ENCODE measurements around the gene GPRC6A. TPM values are rescaled to one million over a fixed set of nuclear protein-coding genes. Genes with fewer than 3 reads are reported as not detected.

Gene GPRC6A
- polyA plus RNA-seq, 3 donors, result not detected

DNA sequence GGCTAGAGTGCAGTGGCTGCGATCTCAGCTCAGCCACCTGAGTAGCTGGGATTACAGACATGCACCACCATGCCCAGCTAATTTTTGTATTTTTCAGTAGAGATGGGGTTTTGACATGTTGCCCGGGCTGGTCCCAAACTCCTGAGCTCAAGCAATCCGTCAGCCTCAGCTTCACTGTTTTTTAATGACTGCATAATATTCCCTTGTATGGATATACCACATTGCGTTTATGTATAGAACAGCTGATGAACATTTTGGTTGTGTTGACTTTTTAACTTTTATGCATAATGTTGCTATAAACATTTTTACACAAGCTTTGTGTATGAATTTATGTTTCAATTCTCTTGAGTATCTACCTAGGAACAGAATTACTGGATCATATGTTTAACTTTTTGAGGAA, 43.9 kb upstream of the GPRC6A start:
- Mint-ChIP-seq H3K36me3 (peaks cover 3 to 4% of the 10 kb centered on the region in 2 donors), H3K27ac (no peak overlapping the region), H3K9me3 (peaks cover 3 to 18% (median 9%) of the 10 kb centered on the region in 7 donors), H3K4me1 (peaks cover 2% of the 10 kb centered on the region), H3K27me3 (ENCODE audit: low read depth in 3 of 3) (peaks cover 27 to 32% (median 27%) of the 10 kb centered on the region in 3 donors), H3K4me3 (no peak overlapping the region)
- H3K27me3 ChIP-seq (ENCODE audit: control insufficient read depth in 2 of 2, insufficient read depth in 2 of 2, low read length in 2 of 2), result peaks cover 28 to 36% of the 10 kb centered on the region in 2 donors
- no peak overlapping the region for H3K4me2 ChIP-seq (replicated peaks; ENCODE audit: extremely low read depth, low read length, poor library complexity, severe bottlenecking)
- H3K79me2 ChIP-seq (ENCODE audit: insufficient read depth, low read length), result no peaks in the 10 kb centered on the region
- TF ChIP-seq, protein P1, sequence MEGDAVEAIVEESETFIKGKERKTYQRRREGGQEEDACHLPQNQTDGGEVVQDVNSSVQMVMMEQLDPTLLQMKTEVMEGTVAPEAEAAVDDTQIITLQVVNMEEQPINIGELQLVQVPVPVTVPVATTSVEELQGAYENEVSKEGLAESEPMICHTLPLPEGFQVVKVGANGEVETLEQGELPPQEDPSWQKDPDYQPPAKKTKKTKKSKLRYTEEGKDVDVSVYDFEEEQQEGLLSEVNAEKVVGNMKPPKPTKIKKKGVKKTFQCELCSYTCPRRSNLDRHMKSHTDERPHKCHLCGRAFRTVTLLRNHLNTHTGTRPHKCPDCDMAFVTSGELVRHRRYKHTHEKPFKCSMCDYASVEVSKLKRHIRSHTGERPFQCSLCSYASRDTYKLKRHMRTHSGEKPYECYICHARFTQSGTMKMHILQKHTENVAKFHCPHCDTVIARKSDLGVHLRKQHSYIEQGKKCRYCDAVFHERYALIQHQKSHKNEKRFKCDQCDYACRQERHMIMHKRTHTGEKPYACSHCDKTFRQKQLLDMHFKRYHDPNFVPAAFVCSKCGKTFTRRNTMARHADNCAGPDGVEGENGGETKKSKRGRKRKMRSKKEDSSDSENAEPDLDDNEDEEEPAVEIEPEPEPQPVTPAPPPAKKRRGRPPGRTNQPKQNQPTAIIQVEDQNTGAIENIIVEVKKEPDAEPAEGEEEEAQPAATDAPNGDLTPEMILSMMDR (IDR thresholded peaks at IDR 0.05), result no peak
- no peak for DNase-seq
- WGBS (ENCODE audit: insufficient coverage), result 100% methylated on average over 1 of the region's 4 CpGs
- no peaks in the 10 kb centered on the region for H3K4me1 ChIP-seq (ENCODE audit: control insufficient read depth in 1 of 2, insufficient read depth in 2 of 2, low read length in 2 of 2)
- H3K36me3 ChIP-seq (replicated peaks in 1 of 2; ENCODE audit: control insufficient read depth in 1 of 2, insufficient read depth in 2 of 2, low read length in 2 of 2), result no peaks in the 10 kb centered on the region
- no peak overlapping the region for H3K9ac ChIP-seq (ENCODE audit: insufficient read depth, low read length, poor library complexity, severe bottlenecking)
- no peak overlapping the region for H3K4me3 ChIP-seq (replicated peaks in 1 of 3; ENCODE audit: low read depth in 2 of 3, low read length in 3 of 3)
- H3K27ac ChIP-seq (ENCODE audit: low read depth in 1 of 2, low read length in 2 of 2), result no peak overlapping the region
- no peak overlapping the region for H2AFZ ChIP-seq (ENCODE audit: insufficient read depth, low read depth, low read length, poor library complexity, severe bottlenecking)
- H3K9me3 ChIP-seq (replicated peaks in 1 of 2; ENCODE audit: control insufficient read depth in 1 of 2, insufficient read depth in 1 of 2, low read length in 2 of 2), result peaks cover 3 to 16% of the 10 kb centered on the region in 2 donors
- intact Hi-C loops (cut with micrococcal nuclease), result no loop called here
- H4K20me1 ChIP-seq (ENCODE audit: insufficient read depth, low read length), result no peaks in the 10 kb centered on the region

DNA sequence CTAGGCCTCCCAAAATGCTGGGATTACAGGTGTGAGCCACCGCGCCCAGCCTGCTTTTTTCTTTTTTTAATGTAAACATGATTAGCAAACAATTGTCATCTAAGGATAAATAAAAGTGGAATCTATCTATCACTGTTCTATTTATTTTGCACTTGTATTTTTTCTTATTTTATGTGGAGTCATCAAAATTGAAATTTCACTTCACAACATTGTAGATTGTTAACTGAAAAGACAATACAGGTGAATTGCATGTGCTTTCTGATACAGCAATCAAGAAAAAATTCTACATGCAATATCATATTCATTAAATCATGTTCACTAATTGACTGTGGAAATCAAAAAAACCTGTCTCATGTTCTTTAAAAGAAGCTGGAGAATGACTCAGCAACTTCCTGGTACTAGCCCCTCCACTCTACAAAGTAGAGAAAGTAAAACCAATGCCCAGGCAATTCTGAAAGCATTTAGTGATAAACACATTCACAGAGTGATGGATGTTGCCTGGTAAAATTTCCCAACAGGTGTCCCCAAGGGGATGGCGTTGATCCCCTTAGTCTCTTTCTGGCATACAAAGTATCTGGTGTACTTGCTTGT, 37.5 kb upstream of the GPRC6A start:
- H3K9ac ChIP-seq (ENCODE audit: insufficient read depth, low read length, poor library complexity, severe bottlenecking), result no peak overlapping the region
- H4K20me1 ChIP-seq (ENCODE audit: insufficient read depth, low read length), result no peaks in the 10 kb centered on the region
- no peaks in the 10 kb centered on the region for H3K27me3 ChIP-seq (ENCODE audit: control insufficient read depth in 2 of 2, insufficient read depth in 2 of 2, low read length in 2 of 2)
- DNase-seq, result no peak
- H3K36me3 Mint-ChIP-seq, result no peaks in the 10 kb centered on the region
- H3K27me3 Mint-ChIP-seq (ENCODE audit: low read depth in 3 of 3), result peaks cover 0 to 2% (median 2%) of the 10 kb centered on the region in 3 donors
- no peak overlapping the region for H3K4me3 ChIP-seq (replicated peaks in 1 of 3; ENCODE audit: low read depth in 2 of 3, low read length in 3 of 3)
- H3K4me1 ChIP-seq (ENCODE audit: control insufficient read depth in 1 of 2, insufficient read depth in 2 of 2, low read length in 2 of 2), result no peaks in the 10 kb centered on the region
- no peaks in the 10 kb centered on the region for H3K79me2 ChIP-seq (ENCODE audit: insufficient read depth, low read length)
- intact Hi-C loops (cut with micrococcal nuclease), result no loop called here
- H3K27ac ChIP-seq (ENCODE audit: low read depth in 1 of 2, low read length in 2 of 2), result no peak overlapping the region
- H3K9me3 Mint-ChIP-seq, result peaks cover 0 to 7% (median 2%) of the 10 kb centered on the region in 7 donors
- TF ChIP-seq, protein P1 (IDR thresholded peaks at IDR 0.05), result no peak
- H3K9me3 ChIP-seq (replicated peaks in 1 of 2; ENCODE audit: control insufficient read depth in 1 of 2, insufficient read depth in 1 of 2, low read length in 2 of 2), result no peaks in the 10 kb centered on the region
- H2AFZ ChIP-seq (ENCODE audit: insufficient read depth, low read depth, low read length, poor library complexity, severe bottlenecking), result no peak overlapping the region
- no peaks in the 10 kb centered on the region for H3K36me3 ChIP-seq (replicated peaks in 1 of 2; ENCODE audit: control insufficient read depth in 1 of 2, insufficient read depth in 2 of 2, low read length in 2 of 2)
- H3K4me1 Mint-ChIP-seq, result no peaks in the 10 kb centered on the region
- H3K4me2 ChIP-seq (replicated peaks; ENCODE audit: extremely low read depth, low read length, poor library complexity, severe bottlenecking), result no peak overlapping the region
- no peak overlapping the region for H3K4me3 Mint-ChIP-seq
- no CpG with 5 or more reads among the region's 3 CpGs for WGBS (ENCODE audit: insufficient coverage)
- no peak overlapping the region for H3K27ac Mint-ChIP-seq

Measured in CD14-positive monocyte (primary cell).